Measurements from ENCODE around the gene ADI1. TPM values are rescaled to one million over a fixed set of nuclear protein-coding genes. Genes with fewer than 3 reads are reported as not detected.

Gene ADI1
- total RNA-seq, 1 donor from 2014 or later, result 52.9 TPM

- ATAC-seq, result no peak
- DNase-seq (ENCODE audit: low spot score), result no peak
- intact Hi-C loops (cut with DNase I), result no loop called here
Measured at GRCh38 chr2:3469486-3469885, 49.8 kb downstream of the ADI1 start.

- no peak for DNase-seq (ENCODE audit: low spot score)
- intact Hi-C loops (cut with DNase I), result no loop called here
Measured at GRCh38 chr2:3468296-3468988, 50.9 kb downstream of the ADI1 start.

GRCh38 chr2:3467654-3468053 is 51.7 kb downstream of the ADI1 start:
- no peak for DNase-seq (ENCODE audit: low spot score)
- intact Hi-C loops (cut with DNase I), result no loop called here
- no peak for ATAC-seq

More at GRCh38 chr2:3468296-3468988, 50.9 kb downstream of the ADI1 start:
- ATAC-seq, result no peak

- no peak for DNase-seq (ENCODE audit: low spot score)
- intact Hi-C loops (cut with DNase I), result no loop called here
- ATAC-seq, result no peak
Measured at GRCh38 chr2:3466966-3467365, 52.4 kb downstream of the ADI1 start.

- ATAC-seq (no peak), DNase-seq (ENCODE audit: low spot score) (no peak)
- intact Hi-C loops (cut with DNase I), result no loop called here
Measured at GRCh38 chr2:3466482-3466863, 52.9 kb downstream of the ADI1 start.

GRCh38 chr2:3465844-3466481 is 53.4 kb downstream of the ADI1 start:
- intact Hi-C loops (cut with DNase I), result no loop called here
- no peak for DNase-seq (ENCODE audit: low spot score)
- ATAC-seq, result no peak

GRCh38 chr2:3465328-3465727 is 54.0 kb downstream of the ADI1 start:
- ATAC-seq (no peak), DNase-seq (ENCODE audit: low spot score) (peak; percentile 56)
- intact Hi-C loops (cut with DNase I), result no loop called here

- peak; percentile 52 for DNase-seq (ENCODE audit: low spot score)
- intact Hi-C loops (cut with DNase I), result no loop called here
- no peak for ATAC-seq
Measured at GRCh38 chr2:3464401-3465005, 54.8 kb downstream of the ADI1 start.

- intact Hi-C loops (cut with DNase I), result no loop called here
- DNase-seq (ENCODE audit: low spot score) (peak; percentile 38), ATAC-seq (no peak)
Measured at GRCh38 chr2:3463944-3464343, 55.4 kb downstream of the ADI1 start.

GRCh38 chr2:3463186-3463835 is 56.0 kb downstream of the ADI1 start:
- no peak for ATAC-seq
- intact Hi-C loops (cut with DNase I), result no loop called here
- DNase-seq (ENCODE audit: low spot score), result peak; percentile 49

GRCh38 chr2:3462493-3463104 is 56.7 kb downstream of the ADI1 start:
- no peak for ATAC-seq
- intact Hi-C loops (cut with DNase I), result no loop called here

GRCh38 chr2:3461801-3462492 is 57.4 kb downstream of the ADI1 start:
- DNase-seq (ENCODE audit: low spot score) (peak; percentile 62), ATAC-seq (peak; percentile 36)
- intact Hi-C loops (cut with DNase I), result no loop called here

More at GRCh38 chr2:3462493-3463104, 56.7 kb downstream of the ADI1 start:
- DNase-seq (ENCODE audit: low spot score), result peak; percentile 57

GRCh38 chr2:3460831-3461800 is 58.2 kb downstream of the ADI1 start:
- no peak for ATAC-seq
- intact Hi-C loops (cut with DNase I), result no loop called here
- peak; percentile 55 for DNase-seq (ENCODE audit: low spot score)

GRCh38 chr2:3460156-3460555 is 59.2 kb downstream of the ADI1 start:
- DNase-seq (ENCODE audit: low spot score) (peak; percentile 56), ATAC-seq (peak; percentile 24)
- intact Hi-C loops (cut with DNase I), result no loop called here

GRCh38 chr2:3459185-3460015 is 59.9 kb downstream of the ADI1 start:
- DNase-seq (ENCODE audit: low spot score) (no peak), ATAC-seq (peak; percentile 32)
- intact Hi-C loops (cut with DNase I), result no loop called here

GRCh38 chr2:3458396-3459184 is 60.7 kb downstream of the ADI1 start:
- intact Hi-C loops (cut with DNase I), result no loop called here
- DNase-seq (ENCODE audit: low spot score) (no peak), ATAC-seq (no peak)
